ENCODE results near the gene RFX4.

GRCh38 chr12:106634206-106634605 lies 51.4 kb downstream of the RFX4 start:
- TF ChIP-seq CTCF (optimal IDR thresholded peaks at IDR 0.05 in 1 of 3, IDR thresholded peaks at IDR 0.05 in 1 of 3, conservative IDR thresholded peaks at IDR 0.05 in 1 of 3; ENCODE audit: extremely low read depth in 1 of 3, insufficient read depth in 2 of 3, low read length in 3 of 3) (no peak), EZH2 (IDR thresholded peaks at IDR 0.05; ENCODE audit: low read length) (no peak)

Measured in keratinocyte (primary cell).